Measurements from ENCODE around the gene APOA5. TPM values are rescaled to one million over a fixed set of nuclear protein-coding genes. Genes with fewer than 3 reads are reported as not detected.
"Not testable (repeated sequence)": the region's sequence is repeated elsewhere in the genome, so short reads cannot be mapped to it uniquely, and the experiment has no call there.

Gene APOA5
- total RNA-seq, 1 experiment from 2014 or later: not detected

GRCh38 chr11:116762132-116762531 lies 29.5 kb downstream of the APOA5 start:
- intact Hi-C loops (cut with micrococcal nuclease): no loop called here
- no peak for TF ChIP-seq CTCF (IDR thresholded peaks at IDR 0.05; ENCODE audit: unreplicated experiment)
- BruUV-seq (replicated peaks): no TSS peak
- H3K9me3 Mint-ChIP-seq (ENCODE audit: unreplicated experiment): no peaks in the 10 kb centered on the region
- ChIA-PET POLR2A (interaction anchor here (0.6 to 1.3 kb wide), 2 partner anchors 10 to 19 kb away, joined by 3 read pairs; no protein-coding TSS in a partner anchor), CTCF (interaction anchor here (1.1 kb wide), 1 partner anchor 28 kb away, joined by 3 read pairs; no protein-coding TSS in a partner anchor)
- no peaks in the 10 kb centered on the region for H3K27me3 Mint-ChIP-seq (ENCODE audit: insufficient read depth, unreplicated experiment)
- H3K27ac Mint-ChIP-seq (ENCODE audit: low read depth, unreplicated experiment): no peak overlapping the region
- no peaks in the 10 kb centered on the region for H3K4me1 Mint-ChIP-seq (ENCODE audit: insufficient read depth, unreplicated experiment)
- DNase-seq (ENCODE audit: unreplicated experiment): no peak
- H3K4me3 Mint-ChIP-seq (ENCODE audit: unreplicated experiment): no peak overlapping the region
- peaks cover 63% of the 10 kb centered on the region for H3K36me3 Mint-ChIP-seq (ENCODE audit: insufficient read depth, unreplicated experiment)

GRCh38 chr11:116756044-116756443 lies 35.6 kb downstream of the APOA5 start:
- intact Hi-C loops (cut with micrococcal nuclease); H3K27me3 Mint-ChIP-seq (ENCODE audit: insufficient read depth, unreplicated experiment); BruUV-seq (replicated peaks); DNase-seq (ENCODE audit: unreplicated experiment); POLR2A ChIA-PET; H3K4me1 Mint-ChIP-seq (ENCODE audit: insufficient read depth, unreplicated experiment); H3K9me3 Mint-ChIP-seq (ENCODE audit: unreplicated experiment); H3K4me3 Mint-ChIP-seq (ENCODE audit: unreplicated experiment); H3K27ac Mint-ChIP-seq (ENCODE audit: low read depth, unreplicated experiment): not testable (repeated sequence)
- H3K36me3 Mint-ChIP-seq (ENCODE audit: insufficient read depth, unreplicated experiment): peaks cover 70% of the 10 kb centered on the region
- CTCF ChIA-PET: interaction anchor here (1.9 kb wide), 2 partner anchors 13 to 23 kb away, joined by 9 read pairs; no protein-coding TSS in a partner anchor

- no peaks in the 10 kb centered on the region for H3K27me3 Mint-ChIP-seq (ENCODE audit: insufficient read depth, unreplicated experiment)
- H3K27ac Mint-ChIP-seq (ENCODE audit: low read depth, unreplicated experiment): no peak overlapping the region
- BruUV-seq (replicated peaks): no TSS peak
- CTCF ChIA-PET: interaction anchor here (1.1 to 3.8 kb wide), 5 partner anchors 8 to 86 kb away, joined by 3 to 33 read pairs (median 3); no protein-coding TSS in a partner anchor
- H3K4me3 Mint-ChIP-seq (ENCODE audit: unreplicated experiment): no peak overlapping the region
- DNase-seq (ENCODE audit: unreplicated experiment): no peak
- POLR2A ChIA-PET: interaction anchor here (0.6 to 1.1 kb wide), 3 partner anchors 7 to 49 kb away, joined by 3 read pairs; no protein-coding TSS in a partner anchor
- no peaks in the 10 kb centered on the region for H3K4me1 Mint-ChIP-seq (ENCODE audit: insufficient read depth, unreplicated experiment)
- intact Hi-C loops (cut with micrococcal nuclease): no loop called here
- no peak for TF ChIP-seq CTCF (IDR thresholded peaks at IDR 0.05; ENCODE audit: unreplicated experiment)
- H3K9me3 Mint-ChIP-seq (ENCODE audit: unreplicated experiment): no peaks in the 10 kb centered on the region
- peaks cover 40% of the 10 kb centered on the region for H3K36me3 Mint-ChIP-seq (ENCODE audit: insufficient read depth, unreplicated experiment)
Observed at GRCh38 chr11:116750070-116750718, 41.5 kb downstream of the APOA5 start.

- CTCF ChIA-PET: interaction anchor here (0.7 to 4.5 kb wide), 11 partner anchors 10 to 1222 kb away, joined by 3 to 34 read pairs (median 7); partner anchors contain the start of gene APOA1
- POLR2A ChIA-PET: interaction anchor here (0.6 to 1.7 kb wide), 4 partner anchors 20 to 1217 kb away, joined by 3 to 4 read pairs (median 3); no protein-coding TSS in a partner anchor
- DNase-seq (ENCODE audit: unreplicated experiment): no peak
- Mint-ChIP-seq H3K4me1 (ENCODE audit: insufficient read depth, unreplicated experiment) (no peaks in the 10 kb centered on the region), H3K4me3 (ENCODE audit: unreplicated experiment) (no peak overlapping the region), H3K36me3 (ENCODE audit: insufficient read depth, unreplicated experiment) (peaks cover 6% of the 10 kb centered on the region), H3K9me3 (ENCODE audit: unreplicated experiment) (no peaks in the 10 kb centered on the region), H3K27ac (ENCODE audit: low read depth, unreplicated experiment) (no peak overlapping the region), H3K27me3 (ENCODE audit: insufficient read depth, unreplicated experiment) (no peaks in the 10 kb centered on the region)
- no TSS peak for BruUV-seq (replicated peaks)
- TF ChIP-seq CTCF (IDR thresholded peaks at IDR 0.05; ENCODE audit: unreplicated experiment): no peak
- intact Hi-C loops (cut with micrococcal nuclease): no loop called here
Observed at GRCh38 chr11:116742104-116742503, 49.6 kb downstream of the APOA5 start.

All from MCF 10A (cell line).